Muscle of arm (tissue), 14 donors: Measurements from ENCODE around the gene TTC9B. TPM values are rescaled to one million over a fixed set of nuclear protein-coding genes. Genes with fewer than 3 reads are reported as not detected.

ENCODE experiments used
- DNase-seq: peaks from one replicate; pipeline ENCODE4 v3.0.0-alpha.2; 2013
- long read RNA-seq, 11 donors: transcript quantifications; one replicate each; lab custom pipeline, GENCODE V29; 2026
- polyA plus RNA-seq, 12 donors: library from polyadenylated mRNA; unstranded; fragments of 120-200 nt; gene quantifications; one replicate each; pipeline ENCODE4 v1.2.1, GENCODE V29; 2013; ENCODE audit not compliant: insufficient read length in 12 of 12

TTC9B gene
- under 1 TPM in 6 of 12 donors, not detected in 6; 0.11 to 0.26 (median 0.15) TPM for polyA plus RNA-seq
- long read RNA-seq, donor 1, transcript TTC9B-201 (3 exons, 843 nt): major isoform, 6 of 8 reads
- long read RNA-seq, donor 1, partial matches to known transcripts: 0 of 8 reads
- long read RNA-seq, donor 1, other reads (novel, unspliced or antisense): 0 of 8 reads
- long read RNA-seq, donor 2: 0 reads
- long read RNA-seq, donor 3: 0 reads
- long read RNA-seq, donor 4: 0 reads
- long read RNA-seq, donor 5: 0 reads
- long read RNA-seq, donor 6: 0 reads
- long read RNA-seq, donor 7: 0 reads
- long read RNA-seq, donor 8: 0 reads
- long read RNA-seq, donor 9: 0 reads
- long read RNA-seq, donor 10, partial matches to known transcripts: 0 of 1 reads
- long read RNA-seq, donor 10, other reads (novel, unspliced or antisense): 0 of 1 reads
- long read RNA-seq, donor 11, partial matches to known transcripts: 0 of 1 reads
- long read RNA-seq, donor 11, other reads (novel, unspliced or antisense): 0 of 1 reads

- no peak for DNase-seq
These were observed at the start of gene TTC9B for GRCh38 chr19:40217934-40218890. TTC9B (minus strand) TSS chr19:40218384; CDS start chr19:40218381, 3 bp downstream.

GRCh38 chr19:40267601-40267997 is 49.4 kb upstream of the TTC9B start:
- no peak for DNase-seq

DNA sequence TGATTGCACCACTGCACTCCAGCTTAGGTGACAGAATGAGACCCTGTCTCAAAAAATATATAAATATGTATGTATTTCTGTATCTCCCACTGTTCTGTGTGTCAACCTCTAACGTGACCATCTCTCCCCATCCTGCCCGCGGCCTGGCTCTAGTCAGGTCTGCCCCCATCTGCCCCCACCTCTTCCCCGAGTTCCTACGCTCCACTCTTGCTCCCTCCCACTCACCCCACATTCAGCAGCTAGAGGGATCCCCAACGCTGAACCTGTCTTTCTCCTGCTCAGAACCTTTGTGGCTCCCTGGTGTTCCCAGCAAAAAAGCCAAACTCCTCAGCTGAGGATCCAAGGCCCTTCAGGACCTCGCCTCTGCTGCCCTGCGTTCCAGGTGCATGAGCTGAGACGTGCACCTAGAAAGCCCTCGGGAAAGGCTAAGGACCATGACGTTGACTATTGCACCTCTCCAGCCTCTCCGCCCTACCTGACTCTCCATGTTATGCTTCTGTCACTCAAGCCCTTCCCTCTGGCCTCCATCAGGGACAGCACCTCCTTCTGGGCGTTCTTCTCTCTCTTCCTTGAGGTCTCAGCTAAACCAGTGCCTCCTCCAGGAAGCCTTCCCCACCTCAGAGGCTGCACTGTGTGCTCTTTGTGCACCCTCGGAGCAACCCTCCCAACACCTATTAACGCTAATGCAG is 48.9 kb upstream of the TTC9B start:
- DNase-seq: no peak

GRCh38 chr19:40266119-40266518 is 47.9 kb upstream of the TTC9B start:
- no peak for DNase-seq

- no peak for DNase-seq
These were observed 47.5 kb upstream of the TTC9B start for GRCh38 chr19:40265763-40266099.

DNA sequence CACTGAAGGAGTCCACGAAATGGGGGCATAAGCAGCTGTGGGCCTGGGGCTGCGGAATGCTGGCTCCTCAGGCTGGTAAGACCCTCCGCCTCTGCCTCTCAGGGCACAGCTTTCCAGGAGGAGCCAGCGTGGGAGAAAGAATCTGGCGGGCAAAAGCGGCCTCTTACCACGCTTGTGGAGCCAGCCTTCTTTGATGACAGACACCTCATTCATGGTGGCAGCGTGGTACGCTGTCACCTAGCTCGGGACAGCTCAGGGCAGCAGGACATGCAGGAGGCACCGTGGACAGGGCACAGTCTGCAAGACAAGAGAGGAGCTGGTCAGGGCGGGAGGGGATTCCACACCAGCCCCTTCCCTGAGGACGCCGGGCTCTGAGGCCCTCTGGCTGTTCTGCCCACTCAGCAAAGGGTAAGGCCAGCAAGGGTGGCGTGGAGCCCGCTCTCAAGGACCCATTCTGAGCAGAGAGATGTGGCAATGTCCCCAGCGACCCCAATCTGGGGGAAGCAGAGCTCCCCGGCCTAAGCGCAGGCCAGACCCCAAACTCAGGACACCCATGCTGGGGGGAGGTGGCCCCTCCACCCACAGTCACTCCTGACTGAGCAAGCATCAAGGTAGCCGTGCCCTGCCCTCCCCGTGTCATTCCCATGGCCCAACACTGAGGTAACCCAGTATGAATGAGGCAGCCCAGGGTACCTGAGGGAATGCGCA is 47.0 kb upstream of the TTC9B start:
- DNase-seq: no peak

DNA sequence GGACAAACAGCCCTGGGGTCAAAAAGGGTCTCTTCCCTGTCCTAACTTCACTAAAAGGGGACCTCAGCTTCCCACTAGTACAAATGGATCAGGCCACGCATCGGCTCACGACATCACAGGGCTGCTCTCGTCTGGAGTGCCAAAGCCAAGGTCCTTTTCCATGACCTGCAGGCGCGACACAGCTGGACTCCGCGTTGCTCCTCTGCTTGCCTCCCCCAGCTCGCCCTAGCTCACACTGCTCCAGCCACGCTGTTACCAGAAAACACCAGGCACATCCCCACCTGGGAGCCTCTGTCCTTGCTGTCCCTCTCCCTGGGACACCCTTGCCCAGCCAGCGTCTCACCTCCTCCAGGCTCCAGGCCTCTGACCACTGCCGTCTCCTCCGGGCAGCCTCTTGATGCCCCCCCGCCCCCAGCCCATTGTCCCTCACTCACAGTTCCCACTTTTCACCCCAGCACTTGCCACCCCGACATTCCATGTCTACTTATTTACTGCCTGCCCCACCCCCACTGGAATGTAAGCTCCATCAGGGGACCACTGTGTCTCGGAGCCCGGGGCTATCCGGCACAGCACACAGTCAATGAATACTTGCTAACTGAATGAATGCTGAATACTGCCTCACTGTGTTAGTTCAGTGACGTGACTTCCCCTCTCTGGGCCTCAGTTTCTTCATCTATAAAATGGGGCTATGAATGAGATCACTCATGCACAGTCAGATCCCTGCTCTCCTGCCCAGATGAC is 46.3 kb upstream of the TTC9B start:
- no peak for DNase-seq

GRCh38 chr19:40263440-40264313 is 45.5 kb upstream of the TTC9B start:
- DNase-seq: no peak

GRCh38 chr19:40262422-40262821 is 44.2 kb upstream of the TTC9B start:
- DNase-seq: no peak

- DNase-seq: no peak
These were observed 43.4 kb upstream of the TTC9B start for GRCh38 chr19:40261631-40262030.

DNA sequence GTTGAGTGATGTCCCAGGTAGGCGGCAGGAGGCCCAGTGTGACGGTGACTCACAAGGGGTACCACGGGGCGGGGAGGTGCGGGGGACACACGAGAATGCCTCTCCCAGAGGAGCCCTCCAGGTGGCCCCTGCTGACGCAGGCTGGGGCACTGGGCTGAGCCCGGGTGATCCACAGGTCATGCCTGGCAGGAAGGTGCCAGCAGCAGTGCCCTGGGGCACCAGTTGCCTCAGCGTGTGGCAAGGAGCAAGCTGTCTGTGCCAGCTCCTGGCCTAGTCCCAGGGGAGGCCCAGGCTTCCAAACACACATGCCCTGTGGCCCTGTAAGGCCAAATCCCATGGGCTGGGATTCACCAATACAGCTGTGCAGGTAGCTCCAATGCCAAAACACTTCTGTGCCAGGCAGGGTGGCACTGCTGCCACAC is 38.9 kb upstream of the TTC9B start:
- no peak for DNase-seq

GRCh38 chr19:40256512-40256911 is 38.3 kb upstream of the TTC9B start:
- DNase-seq: no peak

DNA sequence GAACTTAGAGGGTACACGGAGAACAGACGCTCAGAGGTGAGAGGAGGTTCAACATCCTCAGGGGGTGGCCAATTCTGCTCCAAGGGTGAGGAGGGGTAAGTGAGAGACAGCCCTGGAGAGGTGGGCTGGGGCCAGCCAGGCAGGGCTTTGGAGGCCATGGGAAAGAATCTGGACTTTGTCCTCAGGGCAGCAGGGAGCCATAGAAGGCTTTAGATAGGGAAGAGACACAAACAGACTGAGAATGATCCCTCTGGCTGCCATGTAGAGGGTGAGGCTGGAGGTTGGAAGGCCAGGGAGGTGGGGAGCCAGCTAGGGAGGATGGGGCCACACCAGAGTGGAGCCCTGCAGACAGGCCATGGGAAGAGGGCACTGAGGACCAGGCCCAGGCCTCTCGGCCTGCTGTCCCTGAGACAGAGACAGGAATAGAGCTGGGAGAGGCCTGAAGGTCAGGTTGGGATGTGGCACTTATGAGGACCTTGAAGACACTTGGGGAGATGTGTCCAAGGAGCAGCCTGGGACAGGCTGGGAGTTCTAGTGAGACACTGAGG is 37.5 kb upstream of the TTC9B start:
- no peak for DNase-seq

DNA sequence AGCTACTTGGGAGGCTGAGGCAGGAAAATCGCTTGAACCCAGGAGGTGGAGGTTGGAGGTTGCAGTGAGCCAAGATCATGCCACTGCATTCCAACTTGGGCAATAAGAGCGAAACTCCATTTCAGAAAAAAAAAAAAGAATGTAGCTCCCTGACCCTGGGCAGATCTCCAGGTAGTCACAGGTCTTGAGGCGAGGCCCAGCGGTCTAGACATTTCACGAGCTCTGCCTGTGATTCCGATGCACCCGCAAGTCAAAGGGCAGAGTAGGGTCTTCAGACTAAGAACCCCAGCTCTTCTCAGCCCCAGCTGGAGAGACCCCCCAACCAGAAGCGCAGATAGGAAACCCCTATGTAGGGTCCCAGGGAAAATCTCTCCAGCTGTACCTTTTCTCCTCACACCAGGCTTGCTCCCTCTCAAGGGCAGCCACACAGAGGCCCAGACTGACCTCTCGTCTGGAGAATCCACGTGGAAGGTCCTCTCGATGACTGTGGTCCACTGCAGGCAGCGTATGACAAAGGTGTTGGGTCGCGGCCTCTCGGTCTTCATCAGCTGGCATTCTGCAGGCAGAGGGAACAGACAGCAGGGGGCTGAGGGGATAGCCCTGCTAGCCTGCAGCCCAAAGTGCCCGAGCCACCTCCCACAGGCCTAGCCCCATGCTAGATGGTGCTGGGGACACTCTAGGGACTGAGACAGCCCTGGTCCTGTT is 36.7 kb upstream of the TTC9B start:
- DNase-seq: no peak

DNA sequence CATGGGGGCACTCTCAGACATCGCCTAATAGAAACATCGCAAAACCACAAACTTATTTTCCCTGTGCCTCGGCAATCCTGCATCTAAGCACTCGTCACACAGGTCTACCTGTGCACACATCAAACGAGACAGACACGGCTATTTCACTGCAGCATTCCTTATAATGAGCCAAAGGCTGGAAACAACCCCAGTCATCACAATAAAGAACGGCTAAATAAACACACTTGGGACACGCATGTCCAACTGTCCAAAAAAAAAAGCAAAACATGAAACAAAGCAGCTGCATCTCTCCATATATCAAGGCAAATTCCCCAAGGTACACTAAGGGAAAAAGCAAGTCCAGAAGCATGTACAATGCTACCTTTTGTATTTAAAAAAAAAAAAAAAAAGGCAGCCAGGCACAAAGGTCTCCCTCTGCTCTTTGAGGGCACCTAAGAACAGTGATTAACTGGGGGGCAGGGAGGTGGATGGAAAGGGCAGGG is 35.5 kb upstream of the TTC9B start:
- DNase-seq: no peak

GRCh38 chr19:40252395-40252794 is 34.2 kb upstream of the TTC9B start:
- DNase-seq: no peak

GRCh38 chr19:40251991-40252390 is 33.8 kb upstream of the TTC9B start:
- no peak for DNase-seq

DNA sequence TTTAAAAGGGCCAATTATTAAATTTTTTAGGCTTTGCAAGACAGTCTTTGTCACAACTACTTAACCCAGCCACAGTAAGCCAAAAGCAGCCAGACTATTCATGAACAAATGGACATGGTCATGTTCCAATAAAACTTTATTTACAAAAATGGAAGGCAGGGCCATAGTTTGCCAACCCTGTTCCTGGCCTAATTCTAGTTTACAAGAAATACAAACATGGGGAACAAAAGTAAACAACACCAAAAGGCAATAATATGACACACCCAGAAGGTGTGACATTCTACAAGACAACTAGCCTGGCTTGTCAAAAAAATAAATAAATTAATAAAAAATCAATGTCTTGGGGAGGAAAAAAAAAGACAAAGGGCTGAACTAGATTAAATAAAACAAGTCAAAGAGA is 33.1 kb upstream of the TTC9B start:
- DNase-seq: no peak
